ENCODE data around the gene MIA2.

GRCh38 chr14:39393289-39393688 lies 159.6 kb downstream of the MIA2 start:
- no peak for TF ChIP-seq CTCF (conservative IDR thresholded peaks at IDR 0.05)
- TF ChIP-seq EZH2 (IDR thresholded peaks at IDR 0.05; ENCODE audit: low read depth), result no peak
